OCI-LY3 (cell line): ENCODE results near the gene C3orf52.

Experiments
- H2AFZ ChIP-seq: fragments of 200-600, 300-600 bp; shearing (Covaris generic); 2 replicates; pipeline ENCODE4 v1.6.0; 2014; ENCODE audit warnings: antibody characterized with exemption, low read depth, low read length
- H3K27ac ChIP-seq: fragments of 200-600, 300-600 bp; sonication (generic); 2 replicates; pipeline ENCODE4 v1.5.1; 2014; ENCODE audit warnings: mild to moderate bottlenecking, low read length, moderate library complexity, mixed read lengths
- H3K27me3 ChIP-seq: fragments of 200-600, 300-600 bp; sonication (generic); 2 replicates; pipeline ENCODE4 v1.6.1; 2014; ENCODE audit warnings: low read depth, low read length, mixed read lengths
- H3K36me3 ChIP-seq: fragments of 200-600, 300-600 bp; sonication (generic); replicated peaks from 2 replicates; pipeline ENCODE3; 2014; ENCODE audit warnings: low read depth, low read length, mixed read lengths
- H3K4me1 ChIP-seq: fragments of 300-600, 200-600 bp; sonication (generic); 2 replicates; pipeline ENCODE4 v1.6.1; 2014; ENCODE audit warnings: low read length, mixed read lengths
- H3K4me2 ChIP-seq: fragments of 200-600, 300-600 bp; sonication (generic); 2 replicates; pipeline ENCODE4 v1.6.1; 2014; ENCODE audit warnings: low read length, mixed read lengths
- H3K4me3 ChIP-seq: fragments of 300-600, 200-600 bp; sonication (generic); 2 replicates; pipeline ENCODE4 v1.5.1; 2014; ENCODE audit warnings: antibody characterized with exemption, mild to moderate bottlenecking, low read length, moderate library complexity
- H3K79me2 ChIP-seq: fragments of 300-600, 200-600 bp; shearing (Covaris generic); 2 replicates; pipeline ENCODE4 v1.6.1; 2014; ENCODE audit warnings: mild to moderate bottlenecking, low read length, mixed read lengths
- H3K9ac ChIP-seq: fragments of 300-600, 200-600 bp; shearing (Covaris generic); 2 replicates; pipeline ENCODE4 v1.6.0; 2014; ENCODE audit warnings: mild to moderate bottlenecking, low read length, moderate library complexity
- H3K9me3 ChIP-seq: fragments of 200-600, 300-600 bp; shearing (Covaris generic); 2 replicates; pipeline ENCODE4 v1.6.1; 2014; ENCODE audit warnings: low read length, mixed read lengths; ENCODE audit not compliant: insufficient read depth
- H4K20me1 ChIP-seq: fragments of 200-600, 300-600 bp; sonication (generic); 2 replicates; pipeline ENCODE4 v1.6.1; 2016; ENCODE audit warnings: low read length, mixed read lengths; ENCODE audit not compliant: insufficient read depth
- EZH2phosphoT487 ChIP-seq: fragments of 200-600 bp; shearing (Covaris generic); IDR thresholded peaks from 2 replicates; pipeline ENCODE4 v1.6.1; 2018; ENCODE audit warnings: antibody characterized with exemption, mixed run types, low read depth
- TF ChIP-seq, protein P1 (sequence below): fragments of 200-600, 300-600 bp; sonication (generic); IDR thresholded peaks from 2 replicates; pipeline ENCODE4 v1.5.1; 2014; ENCODE audit warnings: antibody characterized with exemption, low read length, low read depth

C3orf52 gene

DNA sequence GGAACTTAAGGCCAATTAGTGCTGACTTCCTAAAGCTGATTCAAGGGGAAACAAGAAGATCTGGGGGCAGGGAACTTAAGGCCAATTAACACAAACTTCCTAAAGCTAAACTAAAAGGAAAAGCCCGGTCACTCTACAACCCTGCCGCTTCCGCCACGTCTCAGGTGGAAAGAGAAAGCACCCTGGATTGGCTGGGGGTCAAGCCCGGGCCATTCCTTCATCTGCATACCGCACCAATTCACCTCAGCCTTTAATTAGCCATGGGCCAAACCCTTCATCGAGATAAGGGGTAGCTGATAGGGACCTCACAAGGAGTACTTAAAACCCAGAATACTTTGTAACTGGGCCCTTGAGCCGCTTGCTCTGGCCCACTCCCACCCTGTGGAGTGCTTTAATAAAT lies 37.3 kb upstream of the C3orf52 start:
- Histone ChIP-seq H4K20me1 (no peaks in the 10 kb centered on the region), H3K9ac (no peak overlapping the region), H3K27me3 (peaks cover 9% of the 10 kb centered on the region), H3K4me3 (no peak overlapping the region), H3K27ac (no peak overlapping the region), H3K79me2 (no peaks in the 10 kb centered on the region), H2AFZ (no peak overlapping the region), H3K4me1 (peaks cover 3% of the 10 kb centered on the region; the same call in 1 of the 2 replicates), H3K9me3 (no peaks in the 10 kb centered on the region), H3K4me2 (no peak overlapping the region), H3K36me3 (no peaks in the 10 kb centered on the region)
- no peak for TF ChIP-seq EZH2phosphoT487
- TF ChIP-seq, protein P1, sequence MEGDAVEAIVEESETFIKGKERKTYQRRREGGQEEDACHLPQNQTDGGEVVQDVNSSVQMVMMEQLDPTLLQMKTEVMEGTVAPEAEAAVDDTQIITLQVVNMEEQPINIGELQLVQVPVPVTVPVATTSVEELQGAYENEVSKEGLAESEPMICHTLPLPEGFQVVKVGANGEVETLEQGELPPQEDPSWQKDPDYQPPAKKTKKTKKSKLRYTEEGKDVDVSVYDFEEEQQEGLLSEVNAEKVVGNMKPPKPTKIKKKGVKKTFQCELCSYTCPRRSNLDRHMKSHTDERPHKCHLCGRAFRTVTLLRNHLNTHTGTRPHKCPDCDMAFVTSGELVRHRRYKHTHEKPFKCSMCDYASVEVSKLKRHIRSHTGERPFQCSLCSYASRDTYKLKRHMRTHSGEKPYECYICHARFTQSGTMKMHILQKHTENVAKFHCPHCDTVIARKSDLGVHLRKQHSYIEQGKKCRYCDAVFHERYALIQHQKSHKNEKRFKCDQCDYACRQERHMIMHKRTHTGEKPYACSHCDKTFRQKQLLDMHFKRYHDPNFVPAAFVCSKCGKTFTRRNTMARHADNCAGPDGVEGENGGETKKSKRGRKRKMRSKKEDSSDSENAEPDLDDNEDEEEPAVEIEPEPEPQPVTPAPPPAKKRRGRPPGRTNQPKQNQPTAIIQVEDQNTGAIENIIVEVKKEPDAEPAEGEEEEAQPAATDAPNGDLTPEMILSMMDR = no peak

DNA sequence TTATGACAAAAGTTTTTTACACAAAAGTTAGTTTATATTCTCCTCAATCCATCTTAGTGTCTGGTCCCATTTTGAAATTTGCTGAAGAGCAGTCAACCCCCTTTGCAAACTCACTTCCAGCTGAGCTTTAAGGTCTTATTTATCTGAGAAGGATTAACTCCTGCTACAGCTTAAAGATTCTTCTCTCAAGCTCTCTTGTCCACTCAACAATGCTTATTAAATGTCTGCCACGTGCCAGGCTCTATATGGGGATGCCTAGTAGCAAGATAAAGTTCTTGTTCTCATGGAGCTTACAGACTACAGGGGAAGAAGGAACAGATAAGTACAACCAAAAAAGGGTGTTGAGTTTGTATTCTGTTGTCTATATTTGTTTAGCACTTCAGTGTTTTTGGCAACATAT lies 33.0 kb upstream of the C3orf52 start:
- Histone ChIP-seq H4K20me1 (no peaks in the 10 kb centered on the region), H3K9ac (no peak overlapping the region), H3K4me1 (no peaks in the 10 kb centered on the region), H3K27ac (no peak overlapping the region), H2AFZ (no peak overlapping the region), H3K9me3 (no peaks in the 10 kb centered on the region), H3K4me2 (no peak overlapping the region), H3K36me3 (no peaks in the 10 kb centered on the region), H3K79me2 (no peaks in the 10 kb centered on the region), H3K4me3 (no peak overlapping the region), H3K27me3 (peaks cover 9% of the 10 kb centered on the region)
- TF ChIP-seq, protein P1 = no peak

DNA sequence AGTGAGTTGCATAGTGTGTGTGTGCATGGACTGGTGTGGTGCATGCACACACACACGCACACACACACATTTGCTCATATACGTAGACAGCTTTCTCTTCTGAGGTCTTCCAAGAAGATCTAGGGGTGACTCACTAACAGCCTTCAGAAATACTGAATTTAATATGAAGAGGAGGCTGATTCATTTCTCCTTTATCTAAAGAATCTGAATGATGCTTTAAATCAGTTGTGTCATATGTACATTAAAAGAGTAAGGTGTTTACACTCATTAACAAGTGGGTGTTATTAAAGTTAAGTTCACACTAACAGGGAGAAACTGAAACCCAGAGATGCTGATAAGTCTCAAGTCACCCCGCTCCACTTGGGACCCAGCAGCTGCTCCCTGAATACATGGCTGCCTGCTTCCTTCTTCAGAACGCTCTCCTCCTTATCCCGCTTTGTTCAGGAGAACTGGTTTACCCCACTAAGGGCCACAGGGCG lies 29.7 kb upstream of the C3orf52 start:
- TF ChIP-seq EZH2phosphoT487 = no peak
- TF ChIP-seq, protein P1 = no peak
- Histone ChIP-seq H3K4me1 (no peaks in the 10 kb centered on the region), H3K27me3 (peaks cover 9% of the 10 kb centered on the region), H4K20me1 (no peaks in the 10 kb centered on the region), H3K36me3 (no peaks in the 10 kb centered on the region), H3K4me3 (no peak overlapping the region), H3K27ac (no peak overlapping the region), H2AFZ (no peak overlapping the region), H3K79me2 (no peaks in the 10 kb centered on the region), H3K9me3 (no peaks in the 10 kb centered on the region), H3K4me2 (no peak overlapping the region), H3K9ac (no peak overlapping the region)

DNA sequence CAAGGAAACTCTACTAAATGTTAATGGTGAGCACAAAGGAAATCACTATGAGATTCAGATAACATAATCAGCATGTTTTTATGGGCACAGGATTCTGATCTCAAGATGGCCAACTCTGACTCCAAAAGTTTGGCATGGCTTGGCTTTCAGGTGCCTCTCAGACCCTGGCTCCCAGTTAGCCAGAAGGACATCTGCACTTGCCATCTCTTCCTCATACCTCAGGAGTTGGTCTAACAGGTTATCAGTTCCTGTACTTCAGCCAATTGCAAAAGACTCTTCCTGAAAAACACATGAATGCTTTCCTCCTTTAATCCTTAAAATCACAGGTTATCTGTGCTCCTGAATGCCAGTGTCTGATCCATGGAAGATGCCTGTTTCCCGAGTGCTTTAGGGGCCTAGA lies 26.7 kb upstream of the C3orf52 start:
- H3K27ac ChIP-seq = no peak overlapping the region
- no peaks in the 10 kb centered on the region for H3K9me3 ChIP-seq
- H3K4me3 ChIP-seq = no peak overlapping the region

More for the DNA sequence above, 26.7 kb upstream of the C3orf52 start:
- Histone ChIP-seq H3K4me2 (no peak overlapping the region), H3K9ac (no peak overlapping the region), H2AFZ (no peak overlapping the region), H3K79me2 (no peaks in the 10 kb centered on the region), H3K36me3 (no peaks in the 10 kb centered on the region), H3K4me1 (no peaks in the 10 kb centered on the region), H4K20me1 (no peaks in the 10 kb centered on the region), H3K27me3 (no peaks in the 10 kb centered on the region)
- TF ChIP-seq, protein P1 = no peak
- TF ChIP-seq EZH2phosphoT487 = no peak
